Measurements from ENCODE around the gene TMPRSS11D. TPM values are rescaled to one million over a fixed set of nuclear protein-coding genes. Genes with fewer than 3 reads are reported as not detected.

Gene TMPRSS11D
- total and polyA plus RNA-seq, 7 donors: 0.10 TPM; not detected in 6

DNA sequence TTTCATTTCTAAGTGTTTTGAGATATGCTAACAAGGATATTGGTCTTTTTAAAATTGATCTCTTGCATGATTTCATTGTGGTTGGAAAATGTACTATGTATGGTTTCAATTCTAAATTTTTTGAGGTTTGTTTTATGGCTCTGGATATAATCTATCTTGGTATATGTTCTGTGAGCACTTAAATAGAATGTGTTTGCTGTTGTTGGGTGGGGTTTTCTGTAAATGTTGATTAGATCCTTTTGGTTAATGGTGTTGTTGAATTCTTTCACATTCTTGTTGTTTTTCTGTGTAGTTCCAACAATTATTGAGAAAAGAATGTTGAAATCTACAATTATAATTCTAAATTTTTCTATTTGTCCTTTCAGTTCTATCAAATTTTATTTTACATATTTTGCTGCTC, 87.0 kb downstream of the TMPRSS11D start:
- DNase-seq (no peak), ATAC-seq (no peak)
- Histone ChIP-seq H3K27ac (no peak overlapping the region), H3K9me3 (no peaks in the 10 kb centered on the region), H3K4me1 (no peaks in the 10 kb centered on the region), H3K36me3 (ENCODE audit: insufficient read depth in 1 of 2, low read depth in 1 of 2) (no peaks in the 10 kb centered on the region), H3K4me3 (no peak overlapping the region), H3K27me3 (ENCODE audit: insufficient read depth in 3 of 3, low read length in 2 of 3) (no peaks in the 10 kb centered on the region)
- intact Hi-C loops (cut with DNase I): no loop called here
- TF ChIP-seq CTCF (IDR thresholded peaks at IDR 0.05): no peak

GRCh38 chr4:67790721-67791120, 93.1 kb downstream of the TMPRSS11D start:
- TF ChIP-seq CTCF (IDR thresholded peaks at IDR 0.05): no peak
- intact Hi-C loops (cut with DNase I): no loop called here
- DNase-seq: no peak
- Histone ChIP-seq H3K4me3 (no peak overlapping the region), H3K9me3 (no peaks in the 10 kb centered on the region), H3K27me3 (ENCODE audit: insufficient read depth in 3 of 3, low read length in 2 of 3) (no peaks in the 10 kb centered on the region), H3K36me3 (ENCODE audit: insufficient read depth in 1 of 2, low read depth in 1 of 2) (no peaks in the 10 kb centered on the region), H3K4me1 (no peaks in the 10 kb centered on the region), H3K27ac (no peak overlapping the region)
- no peak for ATAC-seq

GRCh38 chr4:67787311-67787710, 96.5 kb downstream of the TMPRSS11D start:
- no peak for TF ChIP-seq CTCF (IDR thresholded peaks at IDR 0.05)
- Histone ChIP-seq H3K36me3 (ENCODE audit: insufficient read depth in 1 of 2, low read depth in 1 of 2) (no peaks in the 10 kb centered on the region), H3K4me1 (no peaks in the 10 kb centered on the region), H3K27me3 (ENCODE audit: insufficient read depth in 3 of 3, low read length in 2 of 3) (no peaks in the 10 kb centered on the region), H3K4me3 (no peak overlapping the region), H3K27ac (no peak overlapping the region), H3K9me3 (no peaks in the 10 kb centered on the region)
- DNase-seq (no peak), ATAC-seq (no peak)
- 89 to 96% (median 94%) methylated on average over 2 of the region's 2 CpGs for WGBS, 3 donors
- intact Hi-C loops (cut with DNase I): no loop called here

DNA sequence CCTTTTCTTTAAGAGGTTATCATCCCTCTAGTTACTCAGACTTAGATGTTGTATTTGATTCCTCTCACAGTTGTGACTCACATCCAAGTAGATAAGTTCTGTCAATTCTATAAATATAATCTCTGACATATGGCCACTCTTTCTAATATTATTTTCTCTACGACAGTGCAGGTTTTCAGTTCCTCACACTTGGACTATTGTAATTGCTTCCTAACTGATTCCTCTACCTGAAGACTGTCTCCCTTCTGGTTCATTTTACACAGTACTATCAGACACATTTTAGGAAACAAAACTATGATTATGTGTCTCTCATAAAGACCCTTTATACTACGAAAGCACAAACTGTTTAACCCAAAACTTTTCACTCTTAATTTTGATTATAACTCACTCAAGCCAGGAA, 98.3 kb downstream of the TMPRSS11D start:
- intact Hi-C loops (cut with DNase I): no loop called here
- ATAC-seq (no peak), DNase-seq (no peak)
- 63 to 73% (median 66%) methylated on average over 2 of the region's 2 CpGs for WGBS, 3 donors
- Histone ChIP-seq H3K36me3 (ENCODE audit: insufficient read depth in 1 of 2, low read depth in 1 of 2) (no peaks in the 10 kb centered on the region), H3K9me3 (no peaks in the 10 kb centered on the region), H3K27me3 (ENCODE audit: insufficient read depth in 3 of 3, low read length in 2 of 3) (no peaks in the 10 kb centered on the region), H3K27ac (no peak overlapping the region), H3K4me3 (no peak overlapping the region), H3K4me1 (no peaks in the 10 kb centered on the region)
- no peak for TF ChIP-seq CTCF (IDR thresholded peaks at IDR 0.05)

GRCh38 chr4:67779631-67780030, 104.2 kb downstream of the TMPRSS11D start:
- no peak for DNase-seq
- Histone ChIP-seq H3K27ac (no peak overlapping the region), H3K9me3 (no peaks in the 10 kb centered on the region), H3K27me3 (ENCODE audit: insufficient read depth in 3 of 3, low read length in 2 of 3) (no peaks in the 10 kb centered on the region), H3K4me1 (no peaks in the 10 kb centered on the region), H3K4me3 (no peak overlapping the region), H3K36me3 (ENCODE audit: insufficient read depth in 1 of 2, low read depth in 1 of 2) (no peaks in the 10 kb centered on the region)
- intact Hi-C loops (cut with DNase I): no loop called here
- ATAC-seq: no peak
- 45 to 64% (median 50%) methylated on average over 2 of the region's 2 CpGs for WGBS, 3 donors
- TF ChIP-seq CTCF (IDR thresholded peaks at IDR 0.05): no peak

Data from psoas muscle (tissue), 8 donors.